HG02623 (cell line): ENCODE results near the gene DUSP9.

Experiments
- ATAC-seq: cut with Tn5 transposase; IDR thresholded peaks from one replicate; pipeline ENCODE4 v1.9.1; 2021; ENCODE audit warnings: moderate library complexity; ENCODE audit not compliant: unreplicated experiment

The DUSP9 gene

GRCh38 chrX:153647461-153648357, 706 bp downstream of the DUSP9 start:
- no peak for ATAC-seq

GRCh38 chrX:153648358-153649177, 1.6 kb downstream of the DUSP9 start:
- ATAC-seq, result no peak

- no peak for ATAC-seq
These were observed 2.3 kb downstream of the DUSP9 start for GRCh38 chrX:153649178-153649914.

GRCh38 chrX:153649915-153650782, 3.1 kb downstream of the DUSP9 start:
- ATAC-seq, result no peak

GRCh38 chrX:153650959-153651358, 4.0 kb downstream of the DUSP9 start:
- ATAC-seq, result no peak

- no peak for ATAC-seq
These were observed 4.6 kb downstream of the DUSP9 start for GRCh38 chrX:153651540-153652079.

GRCh38 chrX:153653556-153653955, 6.6 kb downstream of the DUSP9 start:
- no peak for ATAC-seq

GRCh38 chrX:153657161-153657560, 10.2 kb downstream of the DUSP9 start:
- ATAC-seq, result no peak

- ATAC-seq, result no peak
These were observed 12.3 kb downstream of the DUSP9 start for GRCh38 chrX:153659268-153659667.

GRCh38 chrX:153662266-153662665, 15.3 kb downstream of the DUSP9 start:
- ATAC-seq, result no peak

GRCh38 chrX:153665726-153666306, 18.8 kb downstream of the DUSP9 start:
- no peak for ATAC-seq

GRCh38 chrX:153667281-153667955, 20.4 kb downstream of the DUSP9 start:
- no peak for ATAC-seq

GRCh38 chrX:153667956-153668396, 21.0 kb downstream of the DUSP9 start:
- ATAC-seq, result no peak

- ATAC-seq, result no peak
These were observed 21.6 kb downstream of the DUSP9 start for GRCh38 chrX:153668423-153669173.

- no peak for ATAC-seq
These were observed 22.3 kb downstream of the DUSP9 start for GRCh38 chrX:153669174-153669890.

- no peak for ATAC-seq
These were observed 23.1 kb downstream of the DUSP9 start for GRCh38 chrX:153669901-153670731.
